HG03045 (cell line): Measurements from ENCODE around the gene BBX.

Source experiments
- ATAC-seq: cut with Tn5 transposase; IDR thresholded peaks from one replicate; pipeline ENCODE4 v1.9.1; 2021; ENCODE audit warnings: mild to moderate bottlenecking, moderate library complexity; ENCODE audit not compliant: unreplicated experiment

BBX gene

DNA sequence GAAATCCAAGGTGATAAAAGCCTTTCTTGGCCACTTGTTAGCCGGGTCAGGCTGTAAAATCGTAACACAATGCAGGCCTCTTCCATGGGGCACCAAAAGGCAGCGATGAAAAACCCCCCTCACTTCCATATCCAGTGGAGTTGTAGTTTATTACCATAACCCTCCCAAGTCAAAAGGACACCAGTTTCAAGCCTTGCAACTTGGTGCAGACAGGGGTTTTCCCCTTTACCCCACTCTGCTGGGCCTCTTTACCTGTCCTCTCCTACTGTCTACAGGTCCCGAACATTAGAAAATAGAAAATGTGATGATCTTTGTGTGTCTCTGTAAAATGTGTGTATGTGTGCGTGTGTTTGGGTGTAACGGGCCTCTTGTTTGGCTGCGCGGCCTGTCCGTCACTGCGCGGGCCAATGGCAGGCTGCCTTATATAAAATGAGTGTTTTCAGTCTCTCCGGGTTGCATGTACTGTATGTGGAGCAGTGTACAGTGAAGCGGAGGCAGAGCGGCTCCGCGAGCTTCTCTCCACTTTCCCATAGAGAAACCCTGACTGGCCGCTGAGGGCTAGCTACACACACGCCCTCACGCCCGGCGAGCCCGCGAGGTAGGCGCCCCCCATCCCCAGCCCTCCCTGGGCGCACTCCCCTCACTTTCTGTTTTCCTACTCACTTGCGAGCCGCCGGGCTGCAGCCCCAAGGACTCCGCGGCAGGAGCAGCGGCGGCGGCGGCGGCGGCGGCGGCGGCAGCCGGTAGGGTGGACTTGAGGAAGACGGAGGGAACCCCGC, at the start of gene BBX:
BBX (plus strand) TSS at position 453 of the 779 bp plus-strand sequence. CDS start 187,499 bp downstream, outside the sequence.
- ATAC-seq, result peak; percentile 96

DNA sequence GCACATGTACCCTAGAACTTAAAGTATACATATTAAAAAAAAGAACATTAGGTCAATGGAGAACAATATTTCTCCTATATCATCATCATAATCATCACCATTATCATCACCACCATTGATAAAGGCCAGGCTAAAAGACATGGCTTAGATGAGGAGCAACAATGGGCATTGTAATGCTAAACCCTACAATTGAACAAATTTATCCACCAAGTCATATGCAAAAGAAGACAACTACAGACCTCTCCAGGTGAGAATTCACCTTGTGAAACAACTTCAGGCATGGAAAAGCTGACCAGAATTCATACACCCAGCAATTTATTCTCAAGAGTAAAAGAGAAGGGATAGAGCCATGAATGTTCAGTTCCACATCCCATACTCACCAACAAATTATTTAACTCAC, 46.3 kb upstream of the BBX start:
- no peak for ATAC-seq

DNA sequence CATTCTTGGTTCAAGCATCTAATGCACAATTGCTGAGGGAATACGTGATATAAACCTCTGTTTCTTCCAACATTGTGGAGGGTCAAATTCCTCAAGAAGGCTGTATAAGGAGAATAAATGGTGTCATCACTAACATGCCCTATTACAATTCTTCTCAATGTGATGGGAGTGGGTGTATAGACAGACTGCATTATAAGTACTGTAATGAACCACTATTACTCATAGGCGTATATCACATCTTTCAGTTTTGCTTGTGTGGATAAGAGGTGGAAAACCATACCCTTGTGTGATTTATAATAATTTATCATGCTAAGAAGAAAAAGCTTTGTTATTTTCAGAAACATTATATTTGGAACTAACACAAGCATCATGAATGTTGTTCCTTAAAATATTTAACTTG, 35.3 kb upstream of the BBX start:
- no peak for ATAC-seq

DNA sequence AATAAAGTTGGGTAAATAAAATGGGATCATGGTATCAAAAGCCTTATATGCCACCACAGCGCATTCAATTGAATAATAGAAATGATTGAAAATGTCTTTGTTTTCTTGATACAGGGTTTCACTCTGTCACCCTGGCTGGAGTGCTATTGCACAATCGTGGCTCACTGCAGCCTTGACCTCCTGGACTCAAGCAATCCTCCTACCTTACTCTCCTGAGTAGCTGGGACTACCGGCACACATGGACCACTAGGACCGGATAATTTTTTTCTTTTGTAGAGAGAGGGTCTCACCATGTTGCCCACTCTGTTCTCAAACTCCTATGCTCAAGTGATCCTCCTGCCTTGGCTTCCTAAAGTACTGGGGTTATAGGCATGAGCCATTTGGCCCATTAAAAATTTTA, 33.8 kb upstream of the BBX start:
- no peak for ATAC-seq

DNA sequence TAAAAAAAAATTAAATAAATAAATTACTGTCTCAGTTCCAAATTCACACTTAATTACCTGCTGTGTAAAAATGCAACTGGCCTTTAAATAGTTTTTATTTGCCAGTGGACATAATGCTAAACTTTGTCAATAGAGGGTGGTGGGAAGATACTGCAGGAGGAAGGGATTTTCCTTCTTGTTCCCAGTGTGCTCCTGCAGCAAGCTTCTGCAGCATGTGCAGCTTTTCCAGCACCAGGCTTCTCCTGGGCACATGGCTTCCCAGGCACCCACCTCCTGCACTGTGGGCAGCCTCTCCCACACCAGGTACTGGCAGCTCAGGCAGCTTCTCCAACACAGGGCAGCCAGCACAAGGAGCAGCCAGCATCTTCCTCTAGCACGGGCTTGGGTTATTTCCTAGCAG, 29.6 kb upstream of the BBX start:
- ATAC-seq, result no peak

DNA sequence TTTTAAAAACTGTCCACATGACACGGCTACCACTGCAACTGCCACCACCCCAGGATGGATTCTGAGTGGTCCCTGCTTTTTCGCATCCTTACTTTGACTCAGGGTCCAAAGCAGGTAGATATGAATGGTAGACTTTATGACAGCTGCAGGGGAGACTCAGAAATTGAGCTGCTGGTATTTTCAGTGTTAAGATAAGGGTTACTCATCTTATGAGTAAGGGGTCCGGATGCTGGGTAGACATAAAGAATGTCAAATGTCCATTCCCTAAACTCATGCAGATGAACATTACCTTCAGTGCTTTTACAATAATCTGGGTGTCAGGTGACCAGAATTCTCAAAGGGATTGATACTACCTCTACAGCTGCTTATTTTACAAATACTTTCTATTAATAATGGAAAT, 25.9 kb upstream of the BBX start:
- no peak for ATAC-seq

- no peak for ATAC-seq
Measured at GRCh38 chr3:107498646-107499045, 24.1 kb upstream of the BBX start.

DNA sequence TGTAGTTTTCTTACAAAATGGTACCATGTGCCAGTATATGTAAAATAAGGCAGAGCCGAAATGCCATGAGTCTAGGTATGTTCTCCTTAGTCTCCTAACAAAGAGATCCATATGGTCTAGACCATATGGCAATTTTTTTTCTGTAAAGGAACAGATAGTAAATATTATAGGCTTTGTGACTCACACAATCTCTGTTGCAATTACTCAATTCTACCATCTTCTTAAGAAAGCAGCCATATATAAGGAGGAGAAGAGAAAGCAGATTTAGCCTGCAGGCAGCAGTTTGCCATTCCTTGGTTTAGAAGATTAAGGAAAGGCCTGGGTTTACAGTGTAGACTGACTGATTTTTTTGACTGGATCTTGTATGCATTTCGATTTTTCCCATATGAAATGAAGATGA, 16.3 kb upstream of the BBX start:
- ATAC-seq, result no peak

DNA sequence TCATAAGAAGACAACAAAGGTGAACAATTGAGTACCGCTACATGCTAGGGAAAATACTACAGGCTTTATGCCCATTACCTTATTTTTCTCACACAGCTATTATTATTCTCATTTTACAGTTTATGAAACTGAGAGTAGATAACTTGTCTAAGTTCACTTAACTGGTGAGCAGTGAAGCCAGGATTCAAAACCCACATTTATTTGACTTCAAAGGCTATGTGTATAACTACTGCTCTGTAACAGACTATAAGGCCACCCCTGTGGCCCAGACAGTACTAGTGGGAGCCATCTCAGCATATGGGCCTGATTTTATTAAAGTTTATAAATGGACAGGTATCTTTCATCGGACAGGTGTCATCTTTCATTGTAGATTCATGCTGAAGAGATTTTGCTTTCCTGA, 14.4 kb upstream of the BBX start:
- ATAC-seq, result no peak

- ATAC-seq, result no peak
Measured at GRCh38 chr3:107512108-107512507, 10.7 kb upstream of the BBX start.

GRCh38 chr3:107514453-107514852, 8.3 kb upstream of the BBX start:
- ATAC-seq, result no peak

GRCh38 chr3:107516475-107516874, 6.3 kb upstream of the BBX start:
- ATAC-seq, result no peak

- ATAC-seq, result no peak
Measured at GRCh38 chr3:107520535-107520934, 2.2 kb upstream of the BBX start.

DNA sequence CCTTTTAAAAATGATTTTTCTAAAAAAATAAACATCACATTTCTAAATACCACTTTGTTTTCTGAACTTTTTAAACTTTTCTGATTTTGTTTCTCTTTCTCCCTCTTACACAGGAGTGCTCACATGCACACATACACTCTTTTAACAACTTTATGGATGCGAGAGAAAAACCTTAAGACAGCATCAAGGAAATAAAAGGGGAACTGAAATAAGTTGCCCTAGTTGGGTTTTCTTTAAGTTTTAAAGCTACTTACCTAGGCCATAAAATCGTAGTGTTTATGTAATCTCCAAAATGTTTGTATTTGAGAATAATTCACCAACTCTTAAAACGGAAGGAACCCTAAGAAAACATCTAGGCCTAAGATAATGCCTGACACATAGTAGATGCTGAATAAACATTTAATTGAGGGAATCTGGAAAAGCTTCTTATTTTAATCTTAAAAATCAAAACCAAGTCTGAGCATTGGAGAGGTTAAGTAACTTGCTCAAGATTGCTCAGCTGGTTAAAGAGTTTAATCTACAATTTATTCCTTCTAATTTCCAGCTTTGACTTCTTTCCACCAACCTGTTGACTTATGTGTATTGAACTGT, 1.2 kb upstream of the BBX start:
- no peak for ATAC-seq

DNA sequence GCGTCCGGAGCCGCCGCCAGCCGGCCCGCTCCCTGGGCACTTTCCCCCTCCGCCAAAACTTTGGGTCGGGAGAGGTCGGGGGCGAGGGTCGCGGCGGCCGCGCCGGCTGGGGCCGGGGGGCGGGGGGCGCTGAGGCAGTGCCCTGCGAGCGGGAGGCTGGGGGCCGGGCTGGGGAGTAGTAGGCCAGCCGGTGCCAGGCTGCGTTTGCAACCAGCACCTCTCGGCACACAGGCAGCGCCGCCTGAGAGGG, 452 bp downstream of the BBX start:
- peak; percentile 32 for ATAC-seq

- ATAC-seq, result peak; percentile 28
Measured at GRCh38 chr3:107523539-107524325, 970 bp downstream of the BBX start.

DNA sequence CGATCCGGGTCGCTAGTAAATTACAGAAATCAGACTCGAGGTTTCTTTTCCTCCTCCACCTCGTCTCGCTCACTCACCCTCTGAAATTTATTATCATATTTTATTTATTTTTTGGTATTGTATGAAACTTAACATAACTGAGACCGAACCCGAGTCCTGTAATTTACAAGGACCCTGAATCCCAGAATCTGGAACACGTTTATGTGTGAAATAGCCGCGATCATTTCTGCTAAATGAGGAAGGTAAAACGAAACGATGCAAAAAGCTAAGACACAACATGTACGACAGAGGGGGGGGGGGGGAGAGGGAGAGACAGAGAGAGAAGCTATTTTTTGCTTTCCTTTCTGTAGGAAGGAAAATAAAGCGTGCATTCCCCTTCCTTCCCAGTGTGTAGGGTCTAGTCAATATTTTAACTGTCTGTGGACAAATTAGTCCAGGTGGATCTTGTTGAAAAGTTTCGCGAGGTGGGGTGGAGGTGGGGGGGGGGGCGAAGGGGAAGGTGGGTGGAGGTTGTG, 1.6 kb downstream of the BBX start:
- ATAC-seq, result no peak

DNA sequence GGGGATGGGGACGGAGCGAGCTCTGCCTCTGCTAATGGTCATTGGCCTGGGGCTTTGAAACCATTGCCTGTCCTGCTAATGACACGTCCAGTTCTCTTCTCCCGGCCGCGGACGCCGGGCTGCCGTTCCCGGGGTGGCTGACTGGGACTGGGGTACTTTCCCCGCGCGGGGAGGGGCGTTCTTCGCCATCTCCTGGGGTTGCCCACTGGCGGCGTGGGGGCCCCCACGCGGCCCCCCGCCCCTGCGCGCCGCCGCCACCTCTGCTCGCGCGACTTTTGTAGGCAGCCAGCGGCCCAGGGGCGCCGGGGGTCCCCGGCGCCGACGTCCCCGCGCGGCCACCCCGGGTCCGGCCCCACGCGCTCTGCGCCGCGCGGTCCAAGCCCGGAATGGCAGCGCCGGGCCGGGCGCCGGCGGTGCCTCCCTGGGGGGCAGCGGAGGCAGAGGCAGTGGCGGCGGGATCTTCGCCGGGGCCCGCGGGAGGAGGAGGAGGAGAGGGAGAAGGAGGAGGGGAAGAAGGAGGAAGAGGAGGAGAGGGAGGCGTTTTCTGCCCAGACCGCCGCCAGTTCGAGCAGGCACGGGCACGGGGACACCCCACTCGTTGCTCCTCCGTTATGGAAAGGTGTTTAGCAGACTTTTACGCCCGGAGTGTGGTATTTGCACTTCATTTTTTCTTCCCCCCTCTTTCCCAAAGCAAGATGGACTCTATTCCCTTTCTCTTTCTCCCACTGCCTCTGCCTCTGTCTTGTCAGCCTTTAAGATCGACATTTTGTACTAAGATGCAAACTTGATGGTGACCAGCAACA, 2.3 kb downstream of the BBX start:
- ATAC-seq, result no peak

- no peak for ATAC-seq
Measured at GRCh38 chr3:107525644-107526305, 3.0 kb downstream of the BBX start.

DNA sequence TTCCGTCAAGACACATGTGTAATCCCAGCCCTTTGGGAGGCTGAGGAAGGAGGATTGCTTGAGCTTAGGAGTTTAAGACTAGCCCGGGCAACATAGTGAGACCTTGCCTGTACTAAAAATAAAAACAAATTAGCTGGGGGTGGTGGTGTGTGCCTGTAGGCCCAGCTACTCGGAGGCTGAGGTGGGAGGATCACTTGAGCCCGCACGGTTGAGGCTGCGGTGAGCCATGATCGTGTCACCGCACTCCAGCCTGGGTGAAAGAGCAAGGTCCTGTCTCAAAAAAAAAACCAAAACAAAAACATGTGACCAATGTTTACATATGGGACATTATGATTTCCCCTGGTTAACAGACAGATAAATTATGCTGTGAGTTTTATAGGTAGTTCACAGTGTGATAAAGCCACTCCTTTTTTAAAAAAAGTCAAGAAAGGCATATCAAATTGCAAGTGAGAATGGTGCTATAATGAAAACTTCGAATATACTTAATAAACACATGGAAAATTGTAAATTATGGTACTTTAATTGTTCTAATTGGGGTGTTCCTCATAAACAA, 9.2 kb downstream of the BBX start:
- ATAC-seq, result no peak
